Measurements from ENCODE around the gene NSMF. TPM values are rescaled to one million over a fixed set of nuclear protein-coding genes. Genes with fewer than 3 reads are reported as not detected.

The NSMF gene
- polyA plus RNA-seq, 1 of the 3 experiments (the other 2 are of a cell fraction) = 58.8 TPM

- TF ChIP-seq, protein P1, sequence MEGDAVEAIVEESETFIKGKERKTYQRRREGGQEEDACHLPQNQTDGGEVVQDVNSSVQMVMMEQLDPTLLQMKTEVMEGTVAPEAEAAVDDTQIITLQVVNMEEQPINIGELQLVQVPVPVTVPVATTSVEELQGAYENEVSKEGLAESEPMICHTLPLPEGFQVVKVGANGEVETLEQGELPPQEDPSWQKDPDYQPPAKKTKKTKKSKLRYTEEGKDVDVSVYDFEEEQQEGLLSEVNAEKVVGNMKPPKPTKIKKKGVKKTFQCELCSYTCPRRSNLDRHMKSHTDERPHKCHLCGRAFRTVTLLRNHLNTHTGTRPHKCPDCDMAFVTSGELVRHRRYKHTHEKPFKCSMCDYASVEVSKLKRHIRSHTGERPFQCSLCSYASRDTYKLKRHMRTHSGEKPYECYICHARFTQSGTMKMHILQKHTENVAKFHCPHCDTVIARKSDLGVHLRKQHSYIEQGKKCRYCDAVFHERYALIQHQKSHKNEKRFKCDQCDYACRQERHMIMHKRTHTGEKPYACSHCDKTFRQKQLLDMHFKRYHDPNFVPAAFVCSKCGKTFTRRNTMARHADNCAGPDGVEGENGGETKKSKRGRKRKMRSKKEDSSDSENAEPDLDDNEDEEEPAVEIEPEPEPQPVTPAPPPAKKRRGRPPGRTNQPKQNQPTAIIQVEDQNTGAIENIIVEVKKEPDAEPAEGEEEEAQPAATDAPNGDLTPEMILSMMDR (IDR thresholded peaks at IDR 0.05) = 0 out of 2 replicates have a peak, but pooled peaks have one; percentile 7
- TF ChIP-seq REST (IDR thresholded peaks at IDR 0.05; ENCODE audit: low read depth, low read length) = no peak
- H3K9ac ChIP-seq = no peak overlapping the region
- no peaks in the 10 kb centered on the region for H3K9me2 ChIP-seq
- H3K36me3 ChIP-seq (replicated peaks in 1 of 2; ENCODE audit: control insufficient read depth in 1 of 2, insufficient read depth in 2 of 2, low read length in 1 of 2) = peaks cover 0 to 6% of the 10 kb centered on the region in 2 experiments
- no peak for DNase-seq
- no peaks in the 10 kb centered on the region for H4K20me1 ChIP-seq (ENCODE audit: insufficient read depth)
- POLR2A ChIA-PET = no interaction called here
- peaks cover 4% of the 10 kb centered on the region; the same call in 1 of the 2 replicates for H3K27me3 ChIP-seq (ENCODE audit: insufficient read depth)
- peaks cover 0 to 10% of the 10 kb centered on the region in 2 experiments; a peak in 2 of 4 replicates for H3K4me1 ChIP-seq (ENCODE audit: control insufficient read depth in 1 of 2, insufficient read depth in 2 of 2, low read depth in 1 of 2, low read length in 1 of 2)
- no peaks in the 10 kb centered on the region for H3K79me2 ChIP-seq (ENCODE audit: insufficient read depth)
- CTCF ChIA-PET = interaction anchor here (0.6 to 7.0 kb wide), 14 partner anchors 9 to 208 kb away, joined by 3 to 53 read pairs (median 4); partner anchors contain the start of genes EXD3, NOXA1 and NRARP
- no peak overlapping the region for H3K27ac ChIP-seq (ENCODE audit: low read depth in 2 of 2, low read length in 1 of 2)
- no peak overlapping the region for H2AFZ ChIP-seq (ENCODE audit: low read depth)
- H3K4me2 ChIP-seq = no peak overlapping the region
- H3K4me3 ChIP-seq (ENCODE audit: low read depth in 2 of 2, low read length in 1 of 2) = no peak overlapping the region
- WGBS (ENCODE audit: low lambda C conversion rate) = 72% methylated on average over 14 of the region's 14 CpGs
- H3F3A ChIP-seq (replicated peaks; ENCODE audit: insufficient read depth) = peaks cover 8% of the 10 kb centered on the region
- H3K9me3 ChIP-seq = no peaks in the 10 kb centered on the region
Observed at GRCh38 chr9:137444106-137444790, 14.9 kb downstream of the NSMF start.

DNA sequence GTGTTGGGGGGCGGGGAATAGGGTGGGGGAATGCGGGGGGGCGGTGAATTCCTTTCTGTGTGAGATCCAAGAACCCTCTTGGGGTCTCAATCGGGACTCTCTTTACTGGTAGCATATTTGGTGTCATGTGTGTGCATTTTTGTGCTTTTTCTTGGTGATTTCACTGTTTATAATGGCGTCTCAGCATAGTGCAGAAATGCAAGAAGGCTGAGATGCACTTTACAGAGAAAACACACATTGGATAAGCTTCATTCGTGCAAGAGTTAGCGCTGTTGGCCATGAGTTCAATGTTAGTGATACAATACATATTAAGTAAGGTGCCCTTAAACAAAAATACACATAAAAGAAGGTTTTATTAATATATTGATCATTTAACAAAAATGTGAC lies 17.2 kb downstream of the NSMF start:
- Histone ChIP-seq H3K9me3 (no peaks in the 10 kb centered on the region), H4K20me1 (ENCODE audit: insufficient read depth) (no peaks in the 10 kb centered on the region), H3K27ac (ENCODE audit: low read depth in 2 of 2, low read length in 1 of 2) (no peak overlapping the region), H2AFZ (ENCODE audit: low read depth) (no peak overlapping the region), H3K79me2 (ENCODE audit: insufficient read depth) (no peaks in the 10 kb centered on the region), H3K4me3 (ENCODE audit: low read depth in 2 of 2, low read length in 1 of 2) (peak overlapping the region in 1 of 2 experiments; percentile 31; a peak in 1 of 4 replicates), H3K36me3 (replicated peaks in 1 of 2; ENCODE audit: control insufficient read depth in 1 of 2, insufficient read depth in 2 of 2, low read length in 1 of 2) (no peaks in the 10 kb centered on the region), H3K4me1 (ENCODE audit: control insufficient read depth in 1 of 2, insufficient read depth in 2 of 2, low read depth in 1 of 2, low read length in 1 of 2) (peaks cover 0 to 10% of the 10 kb centered on the region in 2 experiments; a peak in 2 of 4 replicates), H3F3A (replicated peaks; ENCODE audit: insufficient read depth) (peaks cover 8% of the 10 kb centered on the region), H3K27me3 (ENCODE audit: insufficient read depth) (peaks cover 4% of the 10 kb centered on the region; the same call in 1 of the 2 replicates), H3K9ac (no peak overlapping the region), H3K4me2 (peak overlapping the region; percentile 81; the same call in 1 of the 2 replicates), H3K9me2 (no peaks in the 10 kb centered on the region)
- ChIA-PET CTCF (interaction anchor here (0.7 to 7.0 kb wide), 5 partner anchors 8 to 155 kb away, joined by 3 to 53 read pairs (median 9); partner anchors contain the start of genes EXD3 and NOXA1), POLR2A (no interaction called here)
- 23% methylated on average over 6 of the region's 7 CpGs for WGBS (ENCODE audit: low lambda C conversion rate)
- DNase-seq = no peak
- TF ChIP-seq TCF12 (IDR thresholded peaks at IDR 0.05) = no peak
- TF ChIP-seq TAF1 (IDR thresholded peaks at IDR 0.05; ENCODE audit: borderline replicate concordance, low read depth, low read length) = no peak
- no peak for TF ChIP-seq GATA2 (CRISPR knock-in tag; IDR thresholded peaks at IDR 0.05)
- no peak for TF ChIP-seq RCOR1 (IDR thresholded peaks at IDR 0.05; ENCODE audit: low read length)
- no peak for TF ChIP-seq RAD21 (IDR thresholded peaks at IDR 0.05; ENCODE audit: low read length)
- no peak for TF ChIP-seq FOXJ3 (CRISPR knock-in tag; IDR thresholded peaks at IDR 0.05)
- no peak for TF ChIP-seq REST (IDR thresholded peaks at IDR 0.05; ENCODE audit: low read depth, low read length)
- no peak for TF ChIP-seq PBX3 (IDR thresholded peaks at IDR 0.05)
- no peak for TF ChIP-seq RXRA (IDR thresholded peaks at IDR 0.05; ENCODE audit: borderline replicate concordance, low read depth)
- TF ChIP-seq SIN3A (IDR thresholded peaks at IDR 0.05; ENCODE audit: borderline replicate concordance, low read depth, low read length) = no peak
- TF ChIP-seq TEAD4 (IDR thresholded peaks at IDR 0.05; ENCODE audit: borderline replicate concordance, insufficient read depth) = no peak
- no peak for TF ChIP-seq USF2 (IDR thresholded peaks at IDR 0.05; ENCODE audit: borderline replicate concordance, low read depth, low read length)
